Activated T-cell treated with anti-CD3 and anti-CD28 coated beads, Interleukin-2, amount 50 U/mL, for 4 hours (primary cell): Measurements from ENCODE around the gene FILIP1. TPM values are rescaled to one million over a fixed set of nuclear protein-coding genes. Genes with fewer than 3 reads are reported as not detected.
"Not testable (repeated sequence)": the region's sequence is repeated elsewhere in the genome, so short reads cannot be mapped to it uniquely, and the experiment has no call there.

Source experiments
- ATAC-seq, 2 donors: fragments of 200-7000 bp; cut with Tn5 transposase; one replicate each; pipeline ENCODE4 v1.10.0; 2021
- DNase-seq: peaks from one replicate; pipeline ENCODE4 v3.0.0-alpha.2; 2020
- H3K27me3 Mint-ChIP-seq: one replicate; pipeline ENCODE4 v1.8.0; 2021; ENCODE audit warnings: low read depth, mixed read lengths
- H3K36me3 Mint-ChIP-seq: one replicate; pipeline ENCODE4 v1.8.0; 2022; ENCODE audit warnings: mixed read lengths; ENCODE audit not compliant: insufficient read depth
- H3K4me1 Mint-ChIP-seq: one replicate; pipeline ENCODE4 v1.8.0; 2021; ENCODE audit warnings: low read depth, mixed read lengths
- H3K4me3 Mint-ChIP-seq: one replicate; pipeline ENCODE4 v1.8.0; 2021; ENCODE audit warnings: mild to moderate bottlenecking, moderate library complexity, mixed read lengths
- H3K9me3 Mint-ChIP-seq: one replicate; pipeline ENCODE4 v1.8.0; 2021; ENCODE audit warnings: mixed read lengths
- total RNA-seq, 3 donors: library from RNA; stranded (reverse); gene quantifications; one replicate each; pipeline ENCODE4 v1.2.1, GENCODE V29; 2021

FILIP1 gene
- total RNA-seq, 3 donors from 2014 or later = 0.05 TPM; not detected in 2

DNA sequence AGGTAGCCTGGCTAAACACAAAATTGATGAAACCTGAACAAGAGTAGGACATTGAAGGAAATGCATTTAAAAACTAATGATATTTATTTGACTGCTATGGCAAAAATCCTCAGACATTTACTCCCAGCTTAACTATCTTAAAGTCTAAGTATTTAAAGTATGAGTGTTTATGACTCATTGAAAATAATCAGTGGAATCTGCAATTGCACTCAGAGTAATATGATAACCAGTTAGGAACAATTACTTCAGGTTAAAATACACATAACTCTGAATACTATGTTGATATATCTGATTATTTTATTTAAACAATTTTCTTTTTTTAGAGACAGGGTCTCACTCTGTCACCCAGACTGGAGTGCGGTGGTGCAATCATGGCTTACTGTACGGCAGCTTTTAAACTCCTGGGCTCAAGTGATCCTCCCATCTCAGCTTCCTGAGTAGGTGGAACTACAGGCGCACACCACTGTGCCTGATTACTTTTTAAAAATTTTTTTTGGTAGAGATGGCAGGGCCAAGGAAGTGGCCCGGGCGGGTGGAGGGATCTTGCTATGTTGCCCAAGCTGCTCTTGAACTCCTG is 43.9 kb downstream of the FILIP1 start:
- Mint-ChIP-seq H3K9me3 (no peaks in the 10 kb centered on the region), H3K36me3 (no peaks in the 10 kb centered on the region), H3K27me3 (peaks cover 2% of the 10 kb centered on the region), H3K4me3 (no peak overlapping the region), H3K4me1 (no peaks in the 10 kb centered on the region)
- DNase-seq = no peak
- no peak for ATAC-seq

DNA sequence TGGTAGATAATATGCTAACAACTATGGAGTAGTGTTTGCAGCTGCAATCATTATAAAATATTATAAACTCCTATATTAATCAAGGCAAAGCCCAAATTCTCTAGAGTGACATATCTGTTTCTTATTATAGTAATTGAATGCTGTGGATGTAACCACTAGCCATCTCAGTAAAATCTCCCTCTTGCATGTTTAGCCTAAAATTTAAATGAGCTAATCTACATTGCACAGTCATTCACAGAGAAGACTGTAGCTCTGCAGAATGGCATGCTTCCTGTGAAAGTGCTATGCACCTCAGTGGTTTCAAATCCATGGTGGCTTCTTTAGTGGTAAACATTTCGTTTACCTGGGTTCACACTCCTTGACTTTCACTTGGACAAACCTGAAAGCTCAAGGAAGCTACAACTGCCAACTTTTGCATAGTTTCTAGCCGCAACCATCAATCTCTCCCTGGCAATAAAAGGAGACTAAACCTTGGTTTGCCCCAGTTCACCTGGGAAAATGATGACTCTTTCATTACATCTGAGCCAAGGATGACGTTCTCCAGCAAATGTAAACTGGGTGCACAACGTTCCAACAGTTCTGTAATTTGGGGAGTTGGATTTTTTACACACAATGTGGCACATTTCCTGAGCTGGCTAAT is 47.2 kb downstream of the FILIP1 start:
- ATAC-seq = no peak
- H3K36me3 Mint-ChIP-seq = no peaks in the 10 kb centered on the region
- no peak overlapping the region for H3K4me3 Mint-ChIP-seq
- peaks cover 2% of the 10 kb centered on the region for H3K27me3 Mint-ChIP-seq
- DNase-seq = no peak
- H3K9me3 Mint-ChIP-seq = no peaks in the 10 kb centered on the region
- no peaks in the 10 kb centered on the region for H3K4me1 Mint-ChIP-seq

- H3K27me3 Mint-ChIP-seq = peaks cover 2% of the 10 kb centered on the region
- no peaks in the 10 kb centered on the region for H3K9me3 Mint-ChIP-seq
- ATAC-seq (no peak), DNase-seq (no peak)
- no peak overlapping the region for H3K4me3 Mint-ChIP-seq
- H3K36me3 Mint-ChIP-seq = no peaks in the 10 kb centered on the region
- H3K4me1 Mint-ChIP-seq = no peaks in the 10 kb centered on the region
Measured at GRCh38 chr6:75445738-75446137, 47.9 kb downstream of the FILIP1 start.

- Mint-ChIP-seq H3K4me1 (no peaks in the 10 kb centered on the region), H3K27me3 (peaks cover 2% of the 10 kb centered on the region), H3K4me3 (no peak overlapping the region), H3K36me3 (no peaks in the 10 kb centered on the region), H3K9me3 (no peaks in the 10 kb centered on the region)
- ATAC-seq = no peak
- DNase-seq = no peak
Measured at GRCh38 chr6:75444899-75445298, 48.7 kb downstream of the FILIP1 start.

DNA sequence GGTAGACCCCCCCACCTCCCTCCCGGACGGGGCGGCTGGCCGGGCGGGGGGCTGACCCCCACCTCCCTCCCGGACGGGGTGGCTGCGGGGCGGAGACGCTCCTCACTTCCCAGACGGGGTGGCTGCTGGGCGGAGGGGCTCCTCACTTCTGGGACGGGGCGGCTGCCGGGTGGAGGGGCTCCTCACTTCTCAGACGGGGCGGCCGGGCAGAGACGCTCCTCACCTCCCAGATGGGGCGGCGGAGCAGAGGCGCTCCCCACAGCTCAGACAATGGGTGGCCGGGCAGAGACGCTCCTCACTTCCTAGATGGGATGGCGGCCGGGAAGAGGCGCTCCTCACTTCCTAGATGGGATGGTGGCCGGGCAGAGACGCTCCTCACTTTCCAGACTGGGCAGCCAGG is 51.7 kb downstream of the FILIP1 start:
- H3K27me3 Mint-ChIP-seq = not testable (repeated sequence)

GRCh38 chr6:75441479-75441878 is 52.1 kb downstream of the FILIP1 start:
- not testable (repeated sequence) for H3K36me3 Mint-ChIP-seq, ATAC-seq, H3K9me3 Mint-ChIP-seq, DNase-seq, H3K4me1 Mint-ChIP-seq, H3K27me3 Mint-ChIP-seq, H3K4me3 Mint-ChIP-seq

More for the DNA sequence above, 51.7 kb downstream of the FILIP1 start:
- not testable (repeated sequence) for H3K4me3 Mint-ChIP-seq, ATAC-seq, H3K9me3 Mint-ChIP-seq, H3K36me3 Mint-ChIP-seq, DNase-seq, H3K4me1 Mint-ChIP-seq

DNA sequence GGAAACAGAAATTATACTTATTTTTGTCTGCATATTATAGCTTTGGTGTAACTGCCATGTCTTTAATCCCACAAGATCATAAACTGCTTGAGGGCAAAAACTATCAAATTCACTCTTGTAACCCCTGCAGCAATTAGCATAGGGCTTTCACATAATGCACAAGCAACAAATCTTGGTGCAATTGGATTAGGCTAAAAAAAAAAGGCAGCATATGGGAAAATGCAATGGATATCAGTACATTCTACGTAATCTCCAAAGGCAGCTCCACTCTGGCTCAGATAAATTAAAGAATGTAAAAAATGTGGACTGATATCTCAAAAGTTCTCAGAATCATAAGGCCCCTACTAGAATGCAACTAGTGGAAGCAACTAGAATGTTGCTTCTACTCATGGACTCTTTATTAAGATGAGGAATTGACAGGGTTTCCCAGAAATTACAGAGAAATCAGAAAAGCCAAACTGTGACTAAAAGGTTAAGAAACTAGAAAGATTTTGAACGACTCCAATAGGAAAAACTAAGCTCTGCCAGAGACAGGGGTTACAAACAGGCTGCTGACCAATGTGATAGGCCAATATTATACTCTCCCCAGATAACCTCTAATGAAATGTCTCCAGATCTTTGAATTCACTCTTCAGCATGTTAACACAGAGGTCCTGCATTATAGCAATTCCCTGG is 55.0 kb downstream of the FILIP1 start:
- no peak for ATAC-seq

GRCh38 chr6:75438013-75438431 is 55.6 kb downstream of the FILIP1 start:
- H3K27me3 Mint-ChIP-seq = peaks cover 14% of the 10 kb centered on the region
- no peaks in the 10 kb centered on the region for H3K4me1 Mint-ChIP-seq
- no peaks in the 10 kb centered on the region for H3K9me3 Mint-ChIP-seq
- H3K36me3 Mint-ChIP-seq = no peaks in the 10 kb centered on the region
- ATAC-seq (no peak), DNase-seq (no peak)
- H3K4me3 Mint-ChIP-seq = no peak overlapping the region

More for the DNA sequence above, 55.0 kb downstream of the FILIP1 start:
- Mint-ChIP-seq H3K36me3 (no peaks in the 10 kb centered on the region), H3K9me3 (no peaks in the 10 kb centered on the region), H3K4me3 (no peak overlapping the region), H3K4me1 (no peaks in the 10 kb centered on the region), H3K27me3 (peaks cover 14% of the 10 kb centered on the region)
- DNase-seq = no peak

DNA sequence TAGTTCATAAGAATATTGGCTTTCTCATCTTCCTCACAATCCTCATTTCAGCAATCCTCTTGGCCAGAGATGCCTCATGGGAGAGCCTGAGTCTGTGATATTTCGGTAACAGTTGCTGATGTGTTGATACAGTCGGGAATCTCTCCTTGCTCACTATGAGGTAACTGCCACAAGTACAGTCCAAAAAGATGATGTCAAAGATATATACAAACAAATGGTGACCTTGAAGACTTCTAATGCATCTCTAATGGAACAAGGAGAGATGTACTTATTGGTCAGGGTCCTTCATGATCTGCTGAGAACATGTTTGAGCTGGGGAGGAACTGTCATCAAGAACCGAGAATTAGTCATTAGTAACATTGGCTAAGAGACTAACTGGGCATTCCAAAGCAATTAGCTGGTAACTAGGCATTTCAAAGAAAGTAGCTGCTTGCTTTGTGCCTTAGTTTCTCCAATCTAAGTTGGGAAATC is 56.1 kb downstream of the FILIP1 start:
- H3K4me1 Mint-ChIP-seq = no peaks in the 10 kb centered on the region
- DNase-seq (no peak), ATAC-seq (no peak)
- no peak overlapping the region for H3K4me3 Mint-ChIP-seq
- no peaks in the 10 kb centered on the region for H3K9me3 Mint-ChIP-seq
- no peaks in the 10 kb centered on the region for H3K36me3 Mint-ChIP-seq
- peaks cover 14% of the 10 kb centered on the region for H3K27me3 Mint-ChIP-seq

- DNase-seq (no peak), ATAC-seq (no peak)
- Mint-ChIP-seq H3K4me1 (no peaks in the 10 kb centered on the region), H3K9me3 (no peaks in the 10 kb centered on the region), H3K4me3 (no peak overlapping the region), H3K27me3 (peaks cover 14% of the 10 kb centered on the region), H3K36me3 (no peaks in the 10 kb centered on the region)
Measured at GRCh38 chr6:75436869-75437268, 56.7 kb downstream of the FILIP1 start.

GRCh38 chr6:75432809-75433208 is 60.8 kb downstream of the FILIP1 start:
- not testable (repeated sequence) for H3K9me3 Mint-ChIP-seq, DNase-seq, H3K36me3 Mint-ChIP-seq, H3K4me1 Mint-ChIP-seq, H3K4me3 Mint-ChIP-seq, ATAC-seq
- H3K27me3 Mint-ChIP-seq = peaks cover 14% of the 10 kb centered on the region

DNA sequence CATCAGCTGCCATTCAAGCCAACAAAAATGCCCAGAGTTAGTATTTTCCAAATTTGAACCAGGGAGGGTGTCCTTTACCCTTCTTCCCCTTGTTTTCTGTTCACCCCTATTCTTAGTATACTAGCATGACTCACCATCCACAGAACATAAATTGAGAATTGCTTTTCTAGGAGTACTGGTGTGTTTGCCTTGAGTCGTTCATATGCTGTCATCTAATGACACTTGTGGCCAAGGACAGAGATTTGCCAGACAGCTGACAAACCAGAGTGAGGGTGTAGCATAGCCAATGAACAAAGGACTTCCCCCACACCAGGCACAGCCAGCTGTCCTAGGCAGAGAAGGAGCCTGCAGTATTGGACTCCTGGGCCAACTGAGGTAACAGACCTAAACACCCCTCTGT is 62.2 kb downstream of the FILIP1 start:
- DNase-seq = no peak
- H3K36me3 Mint-ChIP-seq = no peaks in the 10 kb centered on the region
- no peaks in the 10 kb centered on the region for H3K4me1 Mint-ChIP-seq
- peaks cover 10% of the 10 kb centered on the region for H3K27me3 Mint-ChIP-seq
- peaks cover 4% of the 10 kb centered on the region for H3K9me3 Mint-ChIP-seq
- ATAC-seq = no peak
- H3K4me3 Mint-ChIP-seq = no peak overlapping the region

- Mint-ChIP-seq H3K4me1 (no peaks in the 10 kb centered on the region), H3K36me3 (no peaks in the 10 kb centered on the region), H3K9me3 (peaks cover 4% of the 10 kb centered on the region), H3K4me3 (no peak overlapping the region), H3K27me3 (peaks cover 9% of the 10 kb centered on the region)
- DNase-seq (no peak), ATAC-seq (no peak)
Measured at GRCh38 chr6:75430631-75431325, 62.8 kb downstream of the FILIP1 start.

DNA sequence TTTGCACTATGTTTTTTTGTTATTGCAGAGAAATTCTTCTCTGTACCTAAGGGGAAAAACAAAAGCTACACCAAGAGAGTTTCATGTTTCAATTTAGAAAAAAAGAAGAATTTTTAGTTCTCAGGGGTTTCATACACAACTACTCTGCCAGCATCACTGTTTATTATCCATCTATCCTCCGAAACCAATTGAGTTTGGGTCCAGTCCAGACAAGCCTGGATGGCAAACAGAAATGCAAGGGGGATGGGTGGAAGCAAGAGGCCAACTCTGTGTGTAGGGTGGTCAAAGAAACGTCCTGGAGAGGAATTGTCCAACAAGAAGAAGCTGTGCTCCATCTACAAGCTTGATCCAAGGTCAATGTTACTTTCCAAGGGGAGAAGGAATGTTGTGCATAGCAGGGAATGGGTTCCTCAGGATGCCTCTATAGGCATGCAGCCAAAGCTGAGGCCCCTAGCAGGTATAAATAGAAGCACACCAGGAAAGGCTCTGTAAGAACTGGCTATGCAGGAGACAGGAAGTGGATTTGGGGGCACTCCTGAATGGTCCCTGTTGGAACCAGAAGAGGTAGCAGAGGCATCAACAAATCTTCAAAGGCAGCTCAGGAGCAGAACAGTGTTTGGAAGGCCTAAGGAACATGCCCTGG is 64.4 kb downstream of the FILIP1 start:
- Mint-ChIP-seq H3K4me1 (peaks cover 9% of the 10 kb centered on the region), H3K9me3 (peaks cover 4% of the 10 kb centered on the region), H3K4me3 (no peak overlapping the region), H3K27me3 (peaks cover under 1% of the 10 kb centered on the region), H3K36me3 (no peaks in the 10 kb centered on the region)
- DNase-seq (no peak), ATAC-seq (no peak)
